ENCODE data around the gene ZSCAN26.
"Not testable (repeated sequence)": the region's sequence is repeated elsewhere in the genome, so short reads cannot be mapped to it uniquely, and the experiment has no call there.

ZSCAN26 gene

DNA sequence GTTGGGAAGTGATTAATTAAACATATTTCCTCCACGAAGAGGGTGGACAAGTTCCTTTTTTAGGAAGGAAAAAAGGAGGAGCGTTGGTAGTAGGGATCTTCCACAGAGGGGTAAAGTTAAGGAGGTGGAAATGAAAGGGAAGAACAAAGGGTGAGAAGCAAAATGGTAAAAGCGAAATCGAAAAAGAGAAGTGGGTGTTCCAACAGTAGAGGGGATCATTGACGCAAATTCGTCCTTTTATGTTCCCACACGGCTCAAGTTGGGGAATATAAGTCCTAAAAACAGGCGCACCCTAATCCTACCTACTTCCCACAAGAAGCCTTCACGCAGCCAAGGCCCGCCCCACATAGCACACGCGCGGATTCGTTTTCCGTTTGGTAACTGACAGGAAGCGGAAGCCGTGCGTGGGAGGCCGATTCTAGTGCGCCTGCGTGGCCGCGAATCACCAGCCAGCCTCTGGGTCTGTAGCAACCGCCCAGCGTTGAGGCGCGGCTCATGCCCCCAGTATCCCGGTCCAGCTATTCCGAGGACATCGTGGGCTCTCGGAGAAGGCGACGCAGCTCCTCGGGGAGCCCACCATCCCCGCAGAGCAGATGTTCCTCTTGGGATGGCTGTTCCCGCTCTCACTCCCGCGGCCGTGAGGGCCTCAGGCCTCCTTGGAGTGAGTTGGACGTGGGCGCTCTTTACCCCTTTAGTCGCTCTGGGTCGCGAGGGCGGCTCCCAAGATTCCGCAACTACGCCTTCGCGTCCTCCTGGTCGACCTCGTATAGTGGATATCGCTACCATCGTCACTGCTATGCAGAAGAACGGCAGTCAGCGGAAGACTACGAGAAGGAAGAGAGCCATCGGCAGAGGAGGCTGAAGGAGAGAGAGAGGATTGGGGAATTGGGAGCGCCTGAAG lies 7.8 kb upstream of the ZSCAN26 start, which contains the start of gene NKAPL:
Gene NKAPL, plus strand, starts transcription at position 421 of the 901 bp plus-strand sequence. Its CDS starts 75 bp downstream, at position 496.
- peak; percentile 68 for DNase-seq

DNA sequence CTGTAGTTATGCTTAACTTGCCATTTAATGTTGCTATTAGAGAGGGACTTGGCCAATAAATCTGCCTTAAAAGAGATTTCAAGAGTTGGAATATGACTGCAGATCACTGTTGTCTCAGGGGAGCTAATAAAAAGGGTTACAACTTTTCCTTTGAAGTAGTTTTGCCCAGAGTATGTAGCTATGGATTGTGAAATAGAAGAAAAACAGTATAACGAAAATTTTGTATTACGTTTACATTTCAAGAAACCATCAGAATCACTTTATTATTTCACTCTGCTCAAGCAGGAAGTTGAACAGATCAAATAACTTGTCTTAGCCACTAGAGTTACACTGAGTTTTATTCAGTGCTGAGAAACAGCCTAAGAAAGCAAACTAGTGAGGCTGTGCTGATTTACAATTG lies 3.0 kb upstream of the ZSCAN26 start:
- no peak for DNase-seq

DNA sequence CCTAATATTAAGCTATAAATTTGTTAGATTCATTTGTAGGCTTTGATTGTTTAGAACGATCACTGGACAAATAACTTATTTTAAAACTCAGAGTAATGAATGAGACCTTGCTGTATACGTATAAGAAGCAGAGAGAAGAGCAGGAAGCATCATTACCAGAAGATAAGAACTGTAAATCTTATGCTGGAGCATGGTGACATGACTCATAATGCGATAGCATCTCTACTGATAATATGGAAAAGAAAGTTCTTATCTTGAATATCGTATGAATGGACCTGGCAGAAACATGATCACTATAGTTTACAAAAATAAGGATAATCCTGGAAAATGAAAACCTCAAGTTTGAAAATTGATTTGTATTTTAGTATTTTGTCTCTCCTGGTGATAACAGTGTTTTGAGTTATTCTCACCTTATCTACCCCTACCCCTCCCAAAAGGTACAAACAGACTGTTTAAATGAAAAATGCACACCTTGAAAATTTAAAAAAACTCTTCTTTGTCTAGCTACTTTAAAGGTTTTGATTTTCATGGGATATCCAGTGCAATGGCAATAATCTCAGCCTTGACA lies 2.0 kb upstream of the ZSCAN26 start:
- DNase-seq, result no peak

DNA sequence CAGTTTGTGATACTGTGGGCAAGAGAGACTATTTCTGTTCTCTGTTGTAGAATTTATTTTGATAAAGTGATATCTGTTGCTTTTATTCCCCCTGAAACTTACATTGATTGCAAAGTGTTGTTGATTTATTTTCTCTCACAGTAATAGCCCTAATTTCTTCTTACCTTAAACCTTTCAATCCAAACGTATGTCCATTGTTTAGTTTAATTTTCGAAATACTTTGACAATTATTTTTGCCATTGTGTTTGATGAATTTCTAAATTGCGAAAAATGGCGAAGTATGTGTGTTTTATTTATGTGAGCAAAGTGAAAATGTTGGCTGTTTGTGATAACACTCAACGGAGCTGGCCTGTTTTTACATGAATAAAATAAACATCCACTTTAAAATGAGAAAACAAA lies 381 bp upstream of the ZSCAN26 start:
- DNase-seq, result no peak

DNA sequence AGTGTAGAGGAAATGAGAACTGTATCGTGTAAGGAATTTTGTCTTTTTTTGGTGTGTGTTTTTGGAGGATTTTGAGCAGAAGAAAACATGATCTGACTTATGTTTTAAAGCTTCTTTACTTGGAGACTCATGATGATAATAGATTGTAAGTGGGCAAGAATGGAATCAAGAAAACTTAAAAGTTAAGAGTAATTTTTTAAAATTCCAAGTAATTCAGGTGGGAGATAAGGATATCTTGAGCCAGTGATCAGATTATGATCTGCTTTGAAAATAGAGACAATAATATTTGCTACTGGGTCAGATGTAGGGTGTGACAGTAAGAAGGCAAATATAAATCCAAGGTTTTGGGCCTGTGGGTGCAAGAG lies 734 bp downstream of the ZSCAN26 start:
- DNase-seq, result no peak

DNA sequence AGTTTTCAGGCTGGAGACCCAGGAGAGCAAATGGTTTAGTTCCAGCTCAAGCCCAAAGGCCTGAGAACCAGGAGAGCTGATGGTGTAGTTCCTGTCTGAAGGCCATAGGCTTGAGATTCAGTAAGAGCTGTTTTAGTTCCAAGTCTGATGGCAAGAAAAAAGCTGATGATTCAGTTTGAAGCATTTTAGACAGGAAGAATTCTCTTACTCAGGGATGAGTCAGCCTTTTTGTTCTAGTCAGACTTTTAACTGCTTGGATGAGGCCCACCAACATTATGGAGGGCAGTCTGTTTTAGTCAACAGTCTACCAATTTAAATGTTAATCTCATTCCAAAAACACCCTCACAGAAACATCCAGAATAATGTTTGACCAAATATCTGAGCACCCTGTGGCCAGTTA lies 2.5 kb downstream of the ZSCAN26 start:
- DNase-seq, result no peak

DNA sequence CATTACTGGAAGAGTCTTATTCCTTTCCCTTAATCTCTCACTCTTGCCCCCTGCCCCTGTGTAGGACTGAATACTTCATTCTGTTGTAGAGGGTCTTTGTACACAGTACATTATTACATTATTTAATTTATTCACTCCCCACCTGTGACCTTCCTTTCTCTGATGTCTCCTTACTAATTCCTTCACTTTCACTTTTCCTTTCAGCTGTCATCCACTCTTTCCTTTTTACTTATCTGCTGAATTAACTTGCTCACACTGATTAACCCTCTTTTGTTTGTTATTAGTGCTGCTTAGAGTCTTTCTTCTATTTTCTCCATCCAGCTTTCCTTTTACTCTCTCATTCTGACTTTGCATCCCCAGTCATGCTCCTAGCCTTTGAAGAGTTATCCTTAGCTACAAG lies 7.9 kb downstream of the ZSCAN26 start:
- no peak for DNase-seq

DNA sequence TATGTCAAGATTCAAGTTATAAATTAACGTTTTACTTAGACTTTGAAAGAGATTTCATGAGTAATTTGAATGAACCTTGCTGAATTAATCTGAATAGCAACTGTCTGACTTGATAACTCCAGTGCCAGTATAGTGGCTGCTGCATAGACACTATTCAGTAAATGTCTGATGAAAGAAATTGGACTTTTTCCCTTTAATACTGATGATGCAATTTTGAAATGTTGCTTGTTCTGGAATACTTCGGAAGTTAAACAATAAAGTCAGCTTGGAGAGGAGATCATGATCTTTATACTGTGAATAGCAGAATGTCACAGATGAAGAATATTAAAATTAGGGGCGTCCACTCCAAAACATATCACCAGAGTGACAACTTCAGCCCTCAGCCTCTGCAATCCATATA lies 10.8 kb downstream of the ZSCAN26 start:
- DNase-seq, result no peak

DNA sequence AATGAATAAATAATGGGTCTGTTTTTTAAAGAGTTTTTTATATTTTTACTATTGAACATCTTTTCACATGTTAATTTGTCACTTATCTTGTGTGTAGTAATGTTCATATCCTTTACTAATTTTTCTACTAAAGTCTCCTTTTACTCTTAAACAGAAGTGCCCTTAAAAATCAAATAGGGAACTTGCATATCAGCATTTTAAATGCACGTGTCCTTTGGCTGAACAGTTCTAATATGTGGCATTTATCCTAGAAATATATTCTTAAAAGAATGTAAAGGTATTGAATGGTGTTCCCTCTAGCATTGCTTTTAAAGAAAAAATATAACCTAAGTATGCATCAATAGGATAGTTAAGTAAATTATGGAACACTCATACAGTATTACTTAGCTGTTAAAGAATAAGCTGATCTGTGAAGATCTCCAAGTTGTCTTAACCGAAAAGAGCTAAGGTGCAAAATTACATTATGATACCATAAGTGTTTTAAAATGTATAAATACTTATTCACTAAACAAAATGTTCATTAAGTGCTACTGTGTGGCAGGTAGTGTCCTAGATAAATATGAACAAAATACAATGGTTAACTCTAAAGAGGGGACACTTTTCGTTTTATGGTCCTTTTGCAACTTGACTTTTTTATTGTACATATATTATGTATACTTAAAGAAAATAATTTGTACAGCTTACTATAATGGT lies 13.8 kb downstream of the ZSCAN26 start:
- no peak for DNase-seq

DNA sequence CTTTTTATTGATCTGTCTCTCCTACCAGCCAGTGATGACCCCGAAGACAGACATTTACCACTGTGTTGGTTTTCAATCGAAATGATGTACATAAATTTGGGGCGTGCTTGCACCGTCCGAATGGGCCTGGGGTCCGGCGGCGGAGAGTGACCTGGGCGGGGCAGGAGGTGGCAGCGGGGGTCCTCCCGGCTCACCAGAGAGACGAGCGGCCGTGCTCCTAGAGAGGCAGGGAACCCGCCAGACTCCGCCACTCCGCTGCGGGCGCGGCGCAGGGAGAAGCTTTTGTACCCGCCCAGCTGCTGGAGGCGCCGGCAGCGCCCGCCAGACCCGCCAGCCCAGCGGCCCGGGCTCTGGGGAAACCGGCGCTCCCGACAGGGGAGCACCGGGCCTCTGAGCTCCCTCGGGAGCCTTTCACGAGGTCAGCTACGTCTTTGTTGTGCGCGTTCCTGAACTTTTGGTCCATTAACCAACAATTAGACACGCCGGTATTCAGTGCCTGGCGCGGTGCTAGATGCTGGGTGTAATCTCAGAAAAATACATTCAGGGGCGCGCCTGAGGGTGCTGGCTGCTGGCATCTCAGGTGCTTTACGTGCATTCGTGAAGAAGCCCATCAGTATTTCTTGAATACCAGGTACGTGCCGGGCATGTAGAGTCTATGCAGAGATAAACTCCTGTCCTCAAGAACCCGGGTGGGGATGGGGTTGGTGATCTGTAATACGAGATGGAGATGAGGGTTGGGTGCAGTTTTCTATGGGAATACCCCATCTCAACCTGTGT lies 14.5 kb downstream of the ZSCAN26 start, which contains the start of gene PGBD1:
Gene PGBD1, plus strand, starts transcription at position 285 of the 777 bp plus-strand sequence. CDS start 2,242 bp downstream, outside the sequence.
- peak; percentile 54 for DNase-seq

DNA sequence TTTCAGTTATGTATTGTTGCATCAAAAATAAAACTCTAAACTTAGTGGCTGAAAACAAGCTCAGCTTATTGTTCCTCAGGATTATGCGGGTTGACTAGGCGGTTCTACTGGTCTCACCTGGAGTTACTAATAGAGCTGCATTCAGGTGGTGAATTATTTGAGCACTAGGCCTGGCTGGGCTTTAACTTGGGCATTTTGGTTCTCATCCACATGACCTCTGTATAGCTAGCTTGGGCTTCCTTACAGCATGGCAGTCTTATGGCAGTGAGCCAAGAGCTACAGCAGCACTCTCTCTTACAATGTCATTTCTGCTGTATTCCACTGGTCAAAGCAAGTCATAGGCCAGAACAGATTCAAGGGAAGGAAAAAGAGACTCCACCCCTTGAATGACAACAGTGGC lies 16.0 kb downstream of the ZSCAN26 start:
- DNase-seq, result no peak

DNA sequence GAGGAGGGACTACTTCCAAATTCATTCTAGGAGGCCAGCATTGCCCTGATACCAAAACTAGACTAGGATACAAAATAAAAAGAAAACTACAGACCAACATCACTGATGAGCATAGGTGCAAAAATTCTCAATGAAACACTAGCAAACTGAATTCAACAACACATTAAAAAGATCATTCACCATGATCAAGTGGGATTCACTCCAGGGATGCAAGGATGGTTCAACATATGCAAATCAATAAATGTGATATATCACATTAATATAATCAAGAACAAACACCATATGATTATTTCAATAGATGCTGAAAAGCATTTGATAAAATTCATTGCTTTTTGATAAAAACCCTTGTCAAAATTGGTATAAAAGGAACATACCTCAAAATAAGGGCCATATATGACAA lies 24.6 kb downstream of the ZSCAN26 start:
- DNase-seq, result no peak

DNA sequence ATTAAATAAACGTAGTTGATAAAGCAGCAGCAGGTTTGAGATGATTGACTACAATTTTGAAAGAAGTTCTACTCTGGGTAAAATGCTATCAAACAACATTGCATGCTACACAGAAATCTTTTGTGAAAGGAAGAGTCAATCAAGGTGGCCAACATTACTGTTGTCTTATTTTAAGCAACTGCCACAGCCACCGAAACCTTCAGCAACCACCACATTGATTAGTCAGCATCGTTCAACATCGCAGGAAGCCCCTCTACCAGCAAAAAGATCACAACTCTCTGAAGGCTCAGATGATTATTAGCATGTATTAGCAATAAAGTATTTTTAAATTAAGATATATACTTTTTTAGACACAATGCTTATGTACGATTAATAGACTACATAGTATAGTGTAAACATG lies 28.4 kb downstream of the ZSCAN26 start:
- DNase-seq, result no peak

DNA sequence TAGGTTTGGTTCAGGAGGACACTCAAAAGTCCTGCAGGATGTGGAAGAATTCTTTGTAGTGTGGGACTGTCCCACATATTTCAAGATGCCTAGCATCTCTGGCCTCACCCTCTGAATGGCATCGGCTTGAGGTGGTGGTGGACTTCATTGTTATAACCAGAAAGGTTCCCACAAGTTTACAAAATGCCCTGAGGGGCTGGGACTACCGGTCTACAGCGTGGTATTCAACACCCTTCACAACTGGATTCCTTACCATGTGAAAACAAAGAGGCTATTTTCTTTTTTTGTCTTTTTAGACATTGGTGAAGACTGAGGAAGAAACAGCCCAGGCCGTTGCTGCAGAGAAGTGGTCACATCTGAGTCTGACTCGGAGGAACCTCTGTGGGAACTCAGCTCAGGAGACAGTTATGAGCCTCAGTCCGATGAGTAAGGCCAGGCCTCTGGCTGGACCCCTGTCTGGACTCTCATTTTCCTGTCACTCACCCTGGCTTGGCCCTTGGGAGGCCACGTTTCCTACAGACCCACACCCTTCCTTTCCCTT lies 29.6 kb downstream of the ZSCAN26 start:
- DNase-seq, result no peak

DNA sequence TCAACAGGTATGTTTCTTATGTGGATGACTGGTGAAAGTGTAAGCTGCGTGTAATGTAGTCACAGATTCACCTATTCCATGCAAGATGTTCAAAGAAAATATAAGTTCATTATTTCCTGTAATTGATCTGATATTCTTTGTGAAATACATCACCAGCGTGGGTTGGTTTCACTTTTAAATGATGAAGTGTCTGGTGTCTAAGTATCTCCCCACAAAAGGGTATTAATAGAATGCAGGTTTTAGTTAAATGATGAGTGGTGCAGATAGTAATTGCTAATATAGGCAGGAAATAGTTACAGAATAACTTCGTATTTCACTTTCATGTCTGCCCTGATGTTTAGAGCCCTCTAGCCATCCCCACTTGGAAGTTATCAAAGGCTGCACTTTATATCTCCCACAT lies 36.6 kb downstream of the ZSCAN26 start:
- no peak for DNase-seq

DNA sequence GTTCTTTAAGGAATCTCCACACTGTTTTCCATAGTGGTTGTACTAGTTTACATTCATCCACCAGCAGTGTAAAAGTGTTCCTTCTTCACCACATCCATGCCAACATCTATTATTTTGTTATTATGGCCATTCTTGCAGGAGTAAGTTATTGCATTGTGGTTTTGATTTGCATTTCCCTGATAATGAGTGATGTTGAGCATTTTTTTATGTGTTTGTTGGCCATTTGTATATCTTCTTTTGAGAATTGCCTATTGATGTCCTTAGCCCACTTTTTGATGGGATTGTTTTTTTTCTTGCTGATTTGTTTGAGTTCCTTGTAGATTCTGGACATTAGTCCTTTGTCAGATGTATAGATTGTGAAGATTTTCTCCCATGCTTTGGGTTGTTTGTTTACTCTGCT lies 39.4 kb downstream of the ZSCAN26 start:
- DNase-seq, result not testable (repeated sequence)

DNA sequence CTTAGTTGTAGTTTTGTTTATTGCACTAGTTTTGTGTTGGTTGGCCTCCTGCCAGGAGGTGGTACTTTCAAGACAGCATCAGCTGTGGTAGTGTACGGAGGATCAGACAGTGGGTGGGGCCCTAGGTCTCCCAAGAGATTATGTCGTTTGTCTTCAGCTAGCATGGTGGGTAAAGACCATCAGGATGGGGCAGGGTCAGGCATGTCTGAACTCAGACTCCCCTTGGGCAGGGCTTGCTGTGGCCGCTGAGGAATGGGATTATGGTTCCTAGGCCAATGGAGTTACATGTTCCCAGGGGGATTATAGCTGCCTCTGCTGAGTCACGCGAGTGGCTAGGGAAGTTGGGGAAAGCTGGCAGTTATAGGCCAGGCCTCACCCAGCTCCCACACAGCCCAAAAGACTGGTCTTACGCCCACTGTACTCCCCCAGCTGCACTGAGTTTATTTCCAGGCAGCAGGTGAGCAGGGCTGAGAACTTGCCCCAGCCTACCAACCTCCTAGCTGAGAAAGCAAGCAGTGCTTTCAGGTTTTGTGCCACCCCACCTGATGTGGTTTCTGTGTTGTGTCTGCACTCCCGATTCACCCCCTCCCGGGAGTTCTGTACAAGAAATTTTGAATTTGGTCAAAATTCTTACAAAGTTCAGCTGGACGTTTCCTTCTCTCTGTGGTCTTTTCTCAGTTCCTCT lies 44.3 kb downstream of the ZSCAN26 start:
- no peak for DNase-seq

DNA sequence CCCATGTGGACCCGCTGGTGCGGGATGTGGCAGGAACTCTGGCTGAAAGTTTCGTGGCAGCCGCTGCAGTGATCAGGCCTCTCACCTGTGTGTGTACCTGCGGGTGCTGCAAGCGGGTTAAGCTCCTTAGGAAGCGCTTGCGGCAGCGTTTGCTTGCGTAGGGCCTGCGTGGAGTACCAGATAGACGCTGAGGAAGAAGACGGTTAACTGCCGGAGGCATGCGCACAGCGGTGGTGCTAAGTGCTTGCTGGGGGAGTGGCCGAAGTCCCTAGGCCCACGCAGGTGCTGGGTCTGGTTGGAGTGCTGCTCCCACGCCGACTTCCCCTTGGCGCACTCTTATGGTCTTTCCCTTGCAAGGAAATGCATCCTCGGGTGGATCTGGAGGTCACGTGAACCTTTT lies 46.0 kb downstream of the ZSCAN26 start:
- no peak for DNase-seq

DNA sequence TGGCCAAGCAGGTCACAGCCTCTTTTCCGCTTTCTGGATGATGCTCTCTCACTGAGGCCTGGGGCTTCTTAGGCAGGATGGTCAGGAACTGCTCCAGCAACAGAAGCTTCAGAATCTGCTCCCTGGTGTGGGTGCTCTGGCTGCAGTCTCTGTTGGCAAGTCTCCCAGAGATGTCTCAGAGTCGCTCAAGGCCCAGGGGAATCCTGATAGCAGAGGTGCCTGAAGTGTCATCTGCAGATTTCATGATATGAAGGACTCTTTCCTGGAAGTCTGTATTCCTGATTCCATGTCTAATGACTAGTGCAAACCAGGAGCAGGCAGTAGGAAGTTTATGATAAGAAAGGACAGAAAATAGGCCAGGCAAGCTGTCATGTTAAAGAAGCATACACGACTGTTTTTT lies 48.7 kb downstream of the ZSCAN26 start:
- no peak for DNase-seq

DNA sequence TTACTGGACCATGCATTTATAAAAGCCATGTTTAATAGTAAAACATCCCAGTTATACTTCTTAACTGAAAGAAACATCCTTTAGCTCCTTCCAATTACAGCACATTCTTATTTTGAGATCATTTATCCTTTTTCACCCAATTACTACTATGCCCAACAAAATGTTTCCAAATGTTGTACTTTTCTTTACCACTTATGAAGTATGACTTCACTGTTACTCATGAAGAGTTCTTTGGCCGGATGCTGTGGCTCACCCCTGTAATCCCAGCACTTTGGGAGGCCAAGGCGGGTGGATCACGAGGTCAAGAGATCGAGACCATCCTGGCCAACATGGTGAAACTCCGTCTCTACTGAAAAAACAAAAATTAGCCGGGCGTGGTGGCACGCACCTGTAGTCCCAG lies 50.9 kb downstream of the ZSCAN26 start:
- not testable (repeated sequence) for DNase-seq

DNA sequence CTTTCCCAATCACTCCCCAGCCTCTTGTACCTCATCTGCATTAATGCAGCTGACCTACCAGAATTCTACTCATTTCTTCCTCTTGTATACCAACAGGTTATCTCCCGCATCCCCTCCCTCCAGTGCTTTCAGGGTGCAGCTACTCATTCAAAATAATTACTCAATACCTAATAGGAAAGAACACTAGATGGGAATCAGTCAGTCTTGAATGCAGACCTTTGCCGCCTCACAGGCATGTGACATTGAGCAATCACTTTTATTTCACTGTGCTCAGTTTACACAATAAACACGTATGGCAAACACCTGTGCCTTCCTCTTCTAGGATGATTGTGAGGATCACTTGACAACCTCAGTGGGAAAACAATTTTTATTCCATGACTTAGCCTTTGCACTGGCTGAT lies 55.7 kb downstream of the ZSCAN26 start:
- DNase-seq, result no peak

DNA sequence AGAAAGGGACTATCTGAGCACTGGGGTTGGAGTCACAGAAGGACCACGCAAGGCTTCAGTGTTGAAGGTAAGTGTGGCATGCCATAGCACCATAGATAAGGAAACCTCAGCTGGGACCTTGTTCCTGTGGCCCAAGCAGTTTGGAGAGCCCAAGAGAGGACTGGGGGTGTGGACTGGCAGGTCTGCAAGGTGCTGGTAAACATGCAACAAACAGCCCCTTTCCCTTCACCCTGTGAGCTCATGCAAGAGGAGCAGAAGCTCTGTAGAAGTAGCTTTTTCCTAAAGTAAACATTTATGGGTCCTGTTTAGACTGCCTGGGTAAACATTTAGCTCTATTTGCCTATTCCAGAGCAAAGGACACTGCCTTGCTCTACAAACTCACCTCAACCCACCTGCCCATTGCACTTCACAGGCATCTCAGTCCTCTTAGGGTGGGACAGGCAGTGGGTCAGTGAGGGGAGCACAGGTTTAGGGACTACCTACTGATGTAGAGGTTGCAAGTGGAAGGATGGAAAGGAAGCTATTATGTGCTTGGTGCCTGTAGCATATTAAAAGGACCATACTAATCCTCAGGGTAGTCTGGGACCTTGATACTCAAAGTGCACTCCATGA lies 57.0 kb downstream of the ZSCAN26 start:
- no peak for DNase-seq

All from activated CD8-positive, alpha-beta memory T cell treated with anti-CD3 and anti-CD28 coated beads, Interleukin-2, amount 50 U/mL, for 4 hours (primary cell).